Neutrophil (primary cell): ENCODE results near the gene BLNK.

Experiments
- H3K27ac ChIP-seq: fragments of 200-600 bp; sonication (generic); 2 replicates; pipeline ENCODE4 v1.5.1; 2016; ENCODE audit warnings: mild to moderate bottlenecking, moderate library complexity
- H3K27me3 ChIP-seq: fragments of 200-600 bp; sonication (generic); 2 replicates; pipeline ENCODE4 v1.6.0; 2016; ENCODE audit warnings: mild to moderate bottlenecking
- H3K36me3 ChIP-seq: fragments of 200-600 bp; sonication (generic); 2 replicates; pipeline ENCODE4 v1.5.1; 2017
- H3K4me1 ChIP-seq, 2 experiments: fragments of 200-600 bp in 1 of 2; sonication (generic) in 1 of 2; 1 replicate in 1 of 2; 2 replicates in 1 of 2; pipeline versions ENCODE4 v1.5.1 to v1.6.1; 2013 to 2016; ENCODE audit warnings: low read depth in 1 of 2, low read length in 1 of 2, mild to moderate bottlenecking in 1 of 2, moderate library complexity in 1 of 2; ENCODE audit not compliant: control insufficient read depth in 1 of 2, insufficient read depth in 1 of 2
- H3K4me3 ChIP-seq, 2 experiments: fragments of 200-600 bp in 1 of 2; sonication (generic) in 1 of 2; 1 replicate in 1 of 2; 2 replicates in 1 of 2; pipeline ENCODE4 v1.5.1; 2013 to 2016; ENCODE audit warnings: low read depth in 1 of 2, low read length in 1 of 2, mild to moderate bottlenecking in 1 of 2, moderate library complexity in 1 of 2
- H3K9me3 ChIP-seq: fragments of 200-600 bp; sonication (generic); 2 replicates; pipeline ENCODE4 v1.5.1; 2016
- CTCF ChIP-seq: fragments of 200-600 bp; sonication (generic); IDR thresholded peaks from 2 replicates; pipeline ENCODE4 v1.5.1; 2016; ENCODE audit warnings: antibody characterized with exemption

BLNK gene

GRCh38 chr10:96263669-96264068 lies 7.7 kb downstream of the BLNK start:
- Histone ChIP-seq H3K4me1 (no peaks in the 10 kb centered on the region), H3K9me3 (no peaks in the 10 kb centered on the region), H3K27ac (no peak overlapping the region), H3K27me3 (no peaks in the 10 kb centered on the region), H3K4me3 (no peak overlapping the region), H3K36me3 (no peaks in the 10 kb centered on the region)
- TF ChIP-seq CTCF = no peak

GRCh38 chr10:96263176-96263575 lies 8.2 kb downstream of the BLNK start:
- Histone ChIP-seq H3K4me3 (no peak overlapping the region), H3K27ac (no peak overlapping the region), H3K9me3 (no peaks in the 10 kb centered on the region), H3K27me3 (no peaks in the 10 kb centered on the region), H3K4me1 (no peaks in the 10 kb centered on the region), H3K36me3 (no peaks in the 10 kb centered on the region)
- TF ChIP-seq CTCF = no peak

GRCh38 chr10:96261930-96262329 lies 9.4 kb downstream of the BLNK start:
- Histone ChIP-seq H3K9me3 (no peaks in the 10 kb centered on the region), H3K36me3 (no peaks in the 10 kb centered on the region), H3K27me3 (no peaks in the 10 kb centered on the region), H3K4me3 (no peak overlapping the region), H3K4me1 (no peaks in the 10 kb centered on the region), H3K27ac (no peak overlapping the region)
- TF ChIP-seq CTCF = no peak

GRCh38 chr10:96261132-96261531 lies 10.2 kb downstream of the BLNK start:
- Histone ChIP-seq H3K27me3 (no peaks in the 10 kb centered on the region), H3K4me1 (no peaks in the 10 kb centered on the region), H3K27ac (no peak overlapping the region), H3K4me3 (no peak overlapping the region), H3K36me3 (no peaks in the 10 kb centered on the region), H3K9me3 (no peaks in the 10 kb centered on the region)
- TF ChIP-seq CTCF = no peak

- Histone ChIP-seq H3K36me3 (no peaks in the 10 kb centered on the region), H3K9me3 (no peaks in the 10 kb centered on the region), H3K4me3 (no peak overlapping the region), H3K4me1 (no peaks in the 10 kb centered on the region), H3K27me3 (no peaks in the 10 kb centered on the region), H3K27ac (no peak overlapping the region)
- TF ChIP-seq CTCF = no peak
Measured at GRCh38 chr10:96260014-96260413, 11.4 kb downstream of the BLNK start.

GRCh38 chr10:96259150-96259549 lies 12.2 kb downstream of the BLNK start:
- H3K4me3 ChIP-seq = no peak overlapping the region
- TF ChIP-seq CTCF = no peak
- no peaks in the 10 kb centered on the region for H3K9me3 ChIP-seq
- no peaks in the 10 kb centered on the region for H3K36me3 ChIP-seq
- H3K4me1 ChIP-seq = no peaks in the 10 kb centered on the region
- no peaks in the 10 kb centered on the region for H3K27me3 ChIP-seq
- no peak overlapping the region for H3K27ac ChIP-seq
